Left ventricle myocardium inferior (tissue), 1 donor: Measurements from ENCODE around the gene KCNH6. TPM values are rescaled to one million over a fixed set of nuclear protein-coding genes. Genes with fewer than 3 reads are reported as not detected.

ENCODE experiments used
- DNase-seq: peaks from one replicate; pipeline ENCODE4 v3.0.0-alpha.2; 2020
- H3K27ac ChIP-seq: fragments of 200-600 bp; replicated peaks from 2 replicates; pipeline ENCODE4 v1.8.0; 2021
- H3K27me3 ChIP-seq: fragments of 200-600 bp; 2 replicates; pipeline ENCODE4 v1.8.0; 2021; ENCODE audit warnings: low read depth
- H3K36me3 ChIP-seq: fragments of 200-600 bp; 2 replicates; pipeline ENCODE4 v1.8.0; 2021
- H3K4me1 ChIP-seq: fragments of 200-600 bp; 2 replicates; pipeline ENCODE4 v1.8.0; 2021
- H3K4me3 ChIP-seq: fragments of 200-600 bp; 2 replicates; pipeline ENCODE4 v1.8.0; 2021; ENCODE audit warnings: mild to moderate bottlenecking, moderate library complexity
- H3K9me3 ChIP-seq: fragments of 200-600 bp; replicated peaks from 2 replicates; pipeline ENCODE4 v1.8.0; 2021
- CTCF ChIP-seq: fragments of 200-600 bp; IDR thresholded peaks from 2 replicates; pipeline ENCODE4 v1.8.0; 2021; ENCODE audit warnings: antibody characterized with exemption, mild to moderate bottlenecking, borderline replicate concordance
- intact Hi-C: fragments of 100-400 bp; cut with micrococcal nuclease; formaldehyde crosslinking; loops from one replicate; pipeline ENCODE4 v1.11.0; 2022
- total RNA-seq: library from RNA; stranded (reverse); fragmentation: NEBNext Ultra II Directional; extraction: Animal tissue kit (Norgen Biotek cat#: 25700); gene quantifications from one replicate; pipeline ENCODE4 v1.2.1, GENCODE V29; 2021
- donor health status: DM: no; HTN: yes; CAD: no; lungs with severe emphysema.

The KCNH6 gene
- total RNA-seq, 1 donor from 2014 or later, result not detected

- H3K9me3 ChIP-seq, result no peaks in the 10 kb centered on the region
- DNase-seq, result no peak
- H3K27ac ChIP-seq, result no peak overlapping the region
- H3K4me1 ChIP-seq, result peaks cover 4% of the 10 kb centered on the region
- H3K4me3 ChIP-seq, result no peak overlapping the region
- intact Hi-C loops, result no loop called here
- TF ChIP-seq CTCF, result no peak
- peaks cover 36% of the 10 kb centered on the region for H3K27me3 ChIP-seq
- H3K36me3 ChIP-seq, result no peaks in the 10 kb centered on the region
Observed at GRCh38 chr17:63528183-63528582, 5.0 kb downstream of the KCNH6 start.

GRCh38 chr17:63529711-63530556 lies 6.8 kb downstream of the KCNH6 start:
- intact Hi-C loops, result no loop called here
- Histone ChIP-seq H3K27me3 (peaks cover 28% of the 10 kb centered on the region), H3K9me3 (no peaks in the 10 kb centered on the region), H3K4me3 (no peak overlapping the region), H3K36me3 (no peaks in the 10 kb centered on the region), H3K27ac (no peak overlapping the region), H3K4me1 (no peaks in the 10 kb centered on the region)
- no peak for TF ChIP-seq CTCF
- DNase-seq, result no peak

- Histone ChIP-seq H3K27me3 (peaks cover 29% of the 10 kb centered on the region), H3K27ac (no peak overlapping the region), H3K9me3 (no peaks in the 10 kb centered on the region), H3K36me3 (no peaks in the 10 kb centered on the region), H3K4me1 (no peaks in the 10 kb centered on the region), H3K4me3 (no peak overlapping the region)
- intact Hi-C loops, result no loop called here
- TF ChIP-seq CTCF, result no peak
- no peak for DNase-seq
Observed at GRCh38 chr17:63530557-63531021, 7.4 kb downstream of the KCNH6 start.

- no peak overlapping the region for H3K4me3 ChIP-seq
- no peaks in the 10 kb centered on the region for H3K9me3 ChIP-seq
- H3K27ac ChIP-seq, result no peak overlapping the region
- intact Hi-C loops, result no loop called here
- no peaks in the 10 kb centered on the region for H3K36me3 ChIP-seq
- no peak for TF ChIP-seq CTCF
- H3K4me1 ChIP-seq, result no peaks in the 10 kb centered on the region
- peaks cover 30% of the 10 kb centered on the region for H3K27me3 ChIP-seq
- DNase-seq, result no peak
Observed at GRCh38 chr17:63531022-63531965, 8.1 kb downstream of the KCNH6 start.

GRCh38 chr17:63533433-63534077 lies 10.4 kb downstream of the KCNH6 start:
- no peaks in the 10 kb centered on the region for H3K9me3 ChIP-seq
- peaks cover 40% of the 10 kb centered on the region for H3K27me3 ChIP-seq
- no peak overlapping the region for H3K27ac ChIP-seq
- intact Hi-C loops, result no loop called here
- peaks cover 9% of the 10 kb centered on the region for H3K4me1 ChIP-seq
- H3K4me3 ChIP-seq, result no peak overlapping the region
- H3K36me3 ChIP-seq, result no peaks in the 10 kb centered on the region
- no peak for DNase-seq
- TF ChIP-seq CTCF, result no peak
